ENCODE results near the gene TUBA3D.
"Not testable (repeated sequence)": the region's sequence is repeated elsewhere in the genome, so short reads cannot be mapped to it uniquely, and the experiment has no call there.

TUBA3D gene

DNA sequence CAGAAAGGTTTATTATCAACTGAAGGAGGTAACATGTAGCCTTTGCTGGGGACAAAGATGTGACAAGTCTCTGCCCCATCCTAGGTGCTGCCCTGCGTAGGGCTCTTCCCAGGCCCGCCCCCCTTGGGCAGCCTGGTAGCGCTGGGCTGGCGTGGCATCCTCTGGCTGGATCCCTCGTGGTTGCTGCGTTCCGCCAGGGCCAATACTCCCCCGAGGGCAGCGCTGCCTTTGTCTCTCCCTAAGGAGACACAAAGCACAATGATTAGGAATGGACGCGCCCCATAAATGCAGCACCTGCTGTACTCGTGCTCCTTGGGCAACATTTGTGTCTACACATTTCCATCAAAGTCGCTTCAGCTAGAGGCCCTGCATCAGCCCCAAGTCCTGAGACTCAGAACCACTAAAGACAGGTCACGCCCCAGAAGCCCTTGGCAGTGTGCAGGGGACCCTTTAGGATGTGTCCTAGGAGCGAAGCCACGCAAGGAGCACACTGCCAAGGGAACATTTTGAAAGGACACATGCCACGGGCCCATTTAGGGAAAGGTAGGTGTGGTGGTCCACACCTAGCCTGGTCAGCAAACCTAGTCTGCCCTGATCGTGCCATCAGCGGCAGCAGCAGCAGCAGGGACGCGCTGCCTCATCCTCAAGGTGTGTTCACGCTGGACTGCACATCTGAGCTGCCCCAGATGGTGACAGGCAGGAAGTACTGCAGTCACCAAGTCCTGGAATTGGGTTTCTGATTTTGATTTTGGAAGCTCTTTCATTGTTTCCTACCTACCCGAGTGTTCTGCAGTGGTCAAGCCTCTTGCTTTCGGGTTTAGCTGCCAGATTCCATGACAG, 8.3 kb downstream of the TUBA3D start:
- H3K9me3 ChIP-seq (ENCODE audit: insufficient read depth, low read length); H3F3A ChIP-seq (ENCODE audit: insufficient read depth); H3K4me2 ChIP-seq (ENCODE audit: low read depth, low read length, poor library complexity, severe bottlenecking); H3K9ac ChIP-seq (ENCODE audit: low read length); H3K36me3 ChIP-seq (ENCODE audit: low read length); H2AFZ ChIP-seq (ENCODE audit: low read depth, low read length, severe bottlenecking); H3K9me2 ChIP-seq (replicated peaks; ENCODE audit: insufficient read depth, low read length); H3K27ac ChIP-seq (ENCODE audit: low read depth, low read length); H4K20me1 ChIP-seq (ENCODE audit: low read depth, low read length); H3K27me3 ChIP-seq (ENCODE audit: low read length); H3K4me3 ChIP-seq (ENCODE audit: insufficient read depth, low read length, poor library complexity, severe bottlenecking): not testable (repeated sequence)
- peaks cover 18% of the 10 kb centered on the region for H3K79me2 ChIP-seq (ENCODE audit: insufficient read depth, low read length)

DNA sequence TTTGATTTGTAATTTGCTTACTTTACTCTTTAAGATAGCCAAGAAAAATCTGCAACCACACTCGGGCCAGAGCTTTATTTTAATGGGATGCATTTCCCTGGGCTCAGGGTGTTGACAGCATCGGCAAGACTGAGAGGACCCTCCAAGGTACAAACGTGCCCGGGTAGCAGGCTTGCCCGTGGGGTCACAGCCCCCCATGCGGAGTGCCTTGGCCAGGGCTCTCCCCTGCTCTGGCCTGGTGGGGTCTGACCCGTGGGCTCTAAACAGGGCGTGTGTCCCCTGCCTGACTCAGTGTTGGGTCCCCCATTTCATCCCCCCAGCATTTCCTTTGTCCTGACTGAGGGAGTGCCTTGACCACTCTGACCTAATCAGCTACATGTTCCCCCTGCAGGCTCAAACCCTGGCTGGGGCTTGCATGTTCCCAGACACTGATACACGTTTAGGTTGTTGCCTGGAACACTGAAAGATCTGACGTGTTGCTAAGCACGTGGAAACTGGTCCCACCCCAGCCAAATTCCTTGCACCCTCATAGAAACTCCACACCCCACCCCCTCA, 9.1 kb downstream of the TUBA3D start:
- not testable (repeated sequence) for H4K20me1 ChIP-seq (ENCODE audit: low read depth, low read length); H3F3A ChIP-seq (ENCODE audit: insufficient read depth); H3K9me2 ChIP-seq (replicated peaks; ENCODE audit: insufficient read depth, low read length); H3K36me3 ChIP-seq (ENCODE audit: low read length); H3K4me3 ChIP-seq (ENCODE audit: insufficient read depth, low read length, poor library complexity, severe bottlenecking); H2AFZ ChIP-seq (ENCODE audit: low read depth, low read length, severe bottlenecking); H3K9ac ChIP-seq (ENCODE audit: low read length); H3K27me3 ChIP-seq (ENCODE audit: low read length); H3K4me2 ChIP-seq (ENCODE audit: low read depth, low read length, poor library complexity, severe bottlenecking); H3K9me3 ChIP-seq (ENCODE audit: insufficient read depth, low read length); H3K27ac ChIP-seq (ENCODE audit: low read depth, low read length)
- H3K79me2 ChIP-seq (ENCODE audit: insufficient read depth, low read length), result peaks cover 25% of the 10 kb centered on the region

DNA sequence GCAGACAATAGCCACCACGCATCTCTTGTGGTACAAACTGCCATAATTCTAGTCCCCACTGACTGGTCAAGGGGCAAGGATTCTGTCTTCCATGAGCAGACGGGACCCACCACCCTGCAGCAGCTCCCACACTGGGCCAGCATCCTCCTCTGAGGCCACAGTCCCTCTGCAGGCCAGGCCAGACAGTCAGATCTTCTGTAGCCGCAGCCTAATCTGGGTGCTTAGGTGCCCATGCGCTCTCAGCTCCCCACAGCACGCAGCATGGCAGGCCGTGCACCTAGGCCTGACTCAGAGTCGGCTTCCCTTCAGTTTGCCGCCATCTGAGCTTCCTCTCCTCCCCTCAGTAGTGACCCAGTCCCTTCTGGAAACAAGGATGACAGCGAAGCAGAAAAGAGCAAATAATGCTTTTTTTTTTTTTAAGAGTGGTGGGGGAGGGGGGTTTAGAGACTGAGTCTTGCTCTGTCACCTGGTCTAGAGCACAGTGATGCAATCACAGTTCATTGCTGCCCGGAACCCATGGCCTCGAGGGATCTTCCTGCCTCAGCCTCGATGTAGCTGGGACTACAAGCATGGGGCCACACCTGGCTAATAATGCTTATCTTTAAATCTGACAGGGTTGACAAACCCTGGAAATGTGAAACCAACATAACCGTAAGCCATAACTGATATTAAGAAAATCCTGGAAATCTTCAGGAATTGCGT, 10.4 kb downstream of the TUBA3D start:
- H2AFZ ChIP-seq (ENCODE audit: low read depth, low read length, severe bottlenecking); H4K20me1 ChIP-seq (ENCODE audit: low read depth, low read length); H3K27me3 ChIP-seq (ENCODE audit: low read length); H3K9ac ChIP-seq (ENCODE audit: low read length); H3K4me3 ChIP-seq (ENCODE audit: insufficient read depth, low read length, poor library complexity, severe bottlenecking); H3K9me3 ChIP-seq (ENCODE audit: insufficient read depth, low read length); H3K27ac ChIP-seq (ENCODE audit: low read depth, low read length); H3K9me2 ChIP-seq (replicated peaks; ENCODE audit: insufficient read depth, low read length); H3K36me3 ChIP-seq (ENCODE audit: low read length); H3K4me2 ChIP-seq (ENCODE audit: low read depth, low read length, poor library complexity, severe bottlenecking); H3F3A ChIP-seq (ENCODE audit: insufficient read depth): not testable (repeated sequence)
- H3K79me2 ChIP-seq (ENCODE audit: insufficient read depth, low read length), result peaks cover 38% of the 10 kb centered on the region

DNA sequence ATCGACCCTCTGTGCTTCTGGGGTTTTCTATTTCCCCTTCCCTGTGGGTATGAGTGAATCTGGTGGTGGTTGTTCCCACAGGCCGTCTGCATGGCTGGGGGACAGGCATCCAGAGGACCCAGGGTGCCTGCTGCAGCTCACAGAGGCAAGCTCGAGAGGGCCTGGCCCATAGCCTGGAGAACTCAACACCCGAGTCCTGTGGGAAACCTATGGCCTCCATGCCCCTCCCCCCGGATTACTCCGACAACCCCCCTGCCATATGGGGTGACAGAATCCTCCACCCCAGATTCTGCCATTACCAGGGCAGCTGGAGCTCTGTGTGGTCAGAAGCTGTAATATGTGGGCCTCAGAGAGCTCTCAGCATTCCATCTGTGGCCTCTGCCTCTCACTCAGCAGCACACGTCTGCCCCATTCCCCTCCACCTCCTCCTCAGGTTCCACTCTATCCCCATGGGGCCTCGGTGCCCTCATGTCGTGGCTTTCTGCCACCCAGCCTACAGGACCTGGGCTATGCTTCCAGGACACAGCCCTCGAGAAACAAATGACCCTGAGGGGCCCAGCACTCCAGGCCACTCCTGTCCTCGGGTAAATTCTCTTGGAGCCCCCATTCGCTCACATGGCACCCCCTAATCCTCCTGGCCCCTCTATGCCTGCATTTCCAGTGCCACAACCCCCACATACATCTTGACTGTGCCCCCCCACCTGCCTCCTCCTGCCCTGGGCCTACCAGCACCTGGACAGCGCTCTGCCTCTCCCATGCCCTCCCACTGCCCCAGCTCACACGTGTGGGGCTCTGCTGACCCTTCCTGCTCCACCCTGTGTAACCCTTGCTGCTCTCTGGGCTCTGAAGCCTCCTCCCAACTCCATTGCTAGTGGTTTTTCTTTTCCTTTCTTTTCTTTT, 12.6 kb downstream of the TUBA3D start:
- H3K27ac ChIP-seq (ENCODE audit: low read depth, low read length), result no peak overlapping the region
- no peak overlapping the region for H2AFZ ChIP-seq (ENCODE audit: low read depth, low read length, severe bottlenecking)
- H3K9ac ChIP-seq (ENCODE audit: low read length), result no peak overlapping the region
- no peaks in the 10 kb centered on the region for H4K20me1 ChIP-seq (ENCODE audit: low read depth, low read length)
- no peaks in the 10 kb centered on the region for H3K27me3 ChIP-seq (ENCODE audit: low read length)
- no peak overlapping the region for H3K4me2 ChIP-seq (ENCODE audit: low read depth, low read length, poor library complexity, severe bottlenecking)
- H3K36me3 ChIP-seq (ENCODE audit: low read length), result no peaks in the 10 kb centered on the region
- peaks cover 50% of the 10 kb centered on the region for H3K79me2 ChIP-seq (ENCODE audit: insufficient read depth, low read length)
- H3F3A ChIP-seq (ENCODE audit: insufficient read depth), result no peaks in the 10 kb centered on the region
- H3K4me3 ChIP-seq (ENCODE audit: insufficient read depth, low read length, poor library complexity, severe bottlenecking), result no peak overlapping the region
- TF ChIP-seq EZH2phosphoT487 (conservative IDR thresholded peaks at IDR 0.05; ENCODE audit: low read length) (no peak), CTCF (IDR thresholded peaks at IDR 0.05; ENCODE audit: insufficient read depth, low read length, poor library complexity, severe bottlenecking) (no peak)
- no peaks in the 10 kb centered on the region for H3K9me3 ChIP-seq (ENCODE audit: insufficient read depth, low read length)
- no peaks in the 10 kb centered on the region for H3K9me2 ChIP-seq (replicated peaks; ENCODE audit: insufficient read depth, low read length)

GRCh38 chr2:131490616-131491468, 14.9 kb downstream of the TUBA3D start:
- H4K20me1 ChIP-seq (ENCODE audit: low read depth, low read length); H3K9me2 ChIP-seq (replicated peaks; ENCODE audit: insufficient read depth, low read length); H3K27me3 ChIP-seq (ENCODE audit: low read length); H3F3A ChIP-seq (ENCODE audit: insufficient read depth); H3K36me3 ChIP-seq (ENCODE audit: low read length); H3K9me3 ChIP-seq (ENCODE audit: insufficient read depth, low read length); H2AFZ ChIP-seq (ENCODE audit: low read depth, low read length, severe bottlenecking): not testable (repeated sequence)
- Histone ChIP-seq H3K4me2 (ENCODE audit: low read depth, low read length, poor library complexity, severe bottlenecking) (peak overlapping the region; percentile 97), H3K79me2 (ENCODE audit: insufficient read depth, low read length) (peaks cover 73% of the 10 kb centered on the region), H3K27ac (ENCODE audit: low read depth, low read length) (peak overlapping the region; percentile 80), H3K9ac (ENCODE audit: low read length) (peak overlapping the region; percentile 99), H3K4me3 (ENCODE audit: insufficient read depth, low read length, poor library complexity, severe bottlenecking) (peak overlapping the region; percentile 84)

DNA sequence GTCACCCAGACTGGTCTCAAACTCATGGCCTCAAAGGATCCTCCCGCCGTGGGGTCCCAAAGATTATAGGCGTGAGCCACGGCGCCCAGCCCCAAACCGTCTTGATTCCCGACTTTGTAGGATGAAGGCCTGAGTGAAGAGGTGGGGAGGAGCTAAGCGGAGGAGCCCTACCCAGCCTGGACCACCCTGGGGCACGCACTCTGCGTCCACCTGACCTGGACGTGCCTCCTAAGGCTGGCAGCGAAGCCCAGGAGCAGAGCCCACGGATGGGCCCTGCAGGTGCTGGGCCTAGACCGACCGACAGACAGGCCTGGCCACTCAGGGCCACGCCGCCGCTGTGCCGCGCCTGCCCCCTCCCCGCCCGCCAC, 15.5 kb downstream of the TUBA3D start:
- H3K27me3 ChIP-seq (ENCODE audit: low read length); H3F3A ChIP-seq (ENCODE audit: insufficient read depth); H3K9me3 ChIP-seq (ENCODE audit: insufficient read depth, low read length); H4K20me1 ChIP-seq (ENCODE audit: low read depth, low read length); H3K36me3 ChIP-seq (ENCODE audit: low read length); H2AFZ ChIP-seq (ENCODE audit: low read depth, low read length, severe bottlenecking); H3K9me2 ChIP-seq (replicated peaks; ENCODE audit: insufficient read depth, low read length): not testable (repeated sequence)
- Histone ChIP-seq H3K79me2 (ENCODE audit: insufficient read depth, low read length) (peaks cover 76% of the 10 kb centered on the region), H3K27ac (ENCODE audit: low read depth, low read length) (peak overlapping the region; percentile 80), H3K9ac (ENCODE audit: low read length) (peak overlapping the region; percentile 99), H3K4me2 (ENCODE audit: low read depth, low read length, poor library complexity, severe bottlenecking) (peak overlapping the region; percentile 97), H3K4me3 (ENCODE audit: insufficient read depth, low read length, poor library complexity, severe bottlenecking) (peak overlapping the region; percentile 84)

Data from SU-DHL-6 (cell line).